Prostate gland (tissue), 2 donors: ENCODE data around the gene CREB5.

Source experiments
- POLR2A ChIP-seq: fragments of 450-650 bp; IDR thresholded peaks from one replicate; pipeline ENCODE4 v1.6.1; 2016; ENCODE audit warnings: antibody characterized with exemption, mild to moderate bottlenecking
- POLR2AphosphoS5 ChIP-seq: sonication (generic); formaldehyde crosslinking; IDR thresholded peaks from one replicate; pipeline ENCODE4 v1.6.1; 2017; ENCODE audit warnings: antibody characterized with exemption
- TF ChIP-seq, protein P1 (sequence below), 4 experiments: fragments of 200-600 bp in 2 of 4; fragments of 450-650 bp in 2 of 4; sonication (generic) in 2 of 4; IDR thresholded peaks; 1 replicate in 3 of 4; 2 replicates in 1 of 4; pipeline ENCODE4 v1.5.1; 2016 to 2019; ENCODE audit warnings: antibody characterized with exemption in 4 of 4, mild to moderate bottlenecking in 2 of 4, moderate library complexity in 2 of 4

DNA sequence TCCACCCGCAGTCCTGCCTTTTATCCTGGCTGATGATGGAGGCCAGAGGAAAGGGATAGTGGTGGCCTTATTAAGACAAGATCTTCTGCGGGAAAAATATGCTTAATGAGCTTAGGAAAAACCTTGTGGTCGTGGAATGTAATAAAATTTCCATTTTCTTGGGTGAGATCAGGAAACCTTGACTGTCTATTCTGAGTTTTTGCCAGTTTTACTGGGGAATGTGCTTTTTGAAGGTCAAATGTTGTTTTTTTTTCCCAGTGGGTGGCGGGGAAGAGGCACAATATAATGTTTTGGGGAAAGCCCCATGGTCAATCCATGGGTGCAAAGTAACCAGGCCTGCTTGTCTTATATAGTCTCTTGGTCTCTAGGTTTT lies 118.5 kb downstream of the CREB5 start:
- TF ChIP-seq, protein P1, sequence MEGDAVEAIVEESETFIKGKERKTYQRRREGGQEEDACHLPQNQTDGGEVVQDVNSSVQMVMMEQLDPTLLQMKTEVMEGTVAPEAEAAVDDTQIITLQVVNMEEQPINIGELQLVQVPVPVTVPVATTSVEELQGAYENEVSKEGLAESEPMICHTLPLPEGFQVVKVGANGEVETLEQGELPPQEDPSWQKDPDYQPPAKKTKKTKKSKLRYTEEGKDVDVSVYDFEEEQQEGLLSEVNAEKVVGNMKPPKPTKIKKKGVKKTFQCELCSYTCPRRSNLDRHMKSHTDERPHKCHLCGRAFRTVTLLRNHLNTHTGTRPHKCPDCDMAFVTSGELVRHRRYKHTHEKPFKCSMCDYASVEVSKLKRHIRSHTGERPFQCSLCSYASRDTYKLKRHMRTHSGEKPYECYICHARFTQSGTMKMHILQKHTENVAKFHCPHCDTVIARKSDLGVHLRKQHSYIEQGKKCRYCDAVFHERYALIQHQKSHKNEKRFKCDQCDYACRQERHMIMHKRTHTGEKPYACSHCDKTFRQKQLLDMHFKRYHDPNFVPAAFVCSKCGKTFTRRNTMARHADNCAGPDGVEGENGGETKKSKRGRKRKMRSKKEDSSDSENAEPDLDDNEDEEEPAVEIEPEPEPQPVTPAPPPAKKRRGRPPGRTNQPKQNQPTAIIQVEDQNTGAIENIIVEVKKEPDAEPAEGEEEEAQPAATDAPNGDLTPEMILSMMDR (IDR thresholded peaks at IDR 0.05) = no peak
- TF ChIP-seq POLR2A (no peak), POLR2AphosphoS5 (no peak)
